Measurements from ENCODE around the gene OPHN1.

OPHN1 gene

DNA sequence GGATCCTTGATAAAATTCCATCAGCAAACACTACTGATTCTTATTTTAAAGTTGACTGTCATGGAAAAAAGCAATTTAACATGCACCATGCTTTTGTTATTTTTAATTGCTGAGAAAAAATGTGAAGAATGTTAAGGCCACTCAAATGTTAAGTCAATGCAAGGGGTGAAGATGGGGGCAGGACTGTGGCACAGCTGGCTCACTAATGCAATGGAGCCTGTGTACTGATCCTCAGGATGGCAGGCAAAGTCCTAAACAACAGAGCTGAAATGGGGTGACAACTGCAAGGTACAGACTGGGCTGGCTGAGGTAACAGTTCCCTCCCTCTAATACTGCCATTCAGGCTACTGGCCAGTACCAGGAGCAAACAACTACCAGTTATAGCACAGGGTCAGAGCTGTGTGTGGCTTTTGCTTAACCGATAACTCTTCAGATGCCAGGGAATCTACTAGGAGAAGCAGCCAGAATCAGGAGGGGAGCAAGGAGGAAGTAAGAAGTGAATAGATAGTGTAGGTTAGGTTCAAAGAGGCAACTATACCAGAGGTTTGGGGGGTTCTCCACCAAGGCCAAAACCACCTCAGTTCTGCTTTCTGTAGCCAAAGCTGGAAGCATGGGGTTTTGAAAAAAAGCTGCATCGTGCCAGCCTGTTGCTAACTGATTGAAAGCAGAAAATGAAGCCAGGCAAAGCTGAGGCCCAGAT, 372.6 kb downstream of the OPHN1 start:
- no peak for DNase-seq (ENCODE audit: low spot score)

- DNase-seq (ENCODE audit: low spot score), result no peak
Measured at GRCh38 chrX:68059469-68059868, 373.8 kb downstream of the OPHN1 start.

- no peak for DNase-seq (ENCODE audit: low spot score)
Measured at GRCh38 chrX:68049466-68049865, 383.8 kb downstream of the OPHN1 start.

GRCh38 chrX:68048774-68049173, 384.5 kb downstream of the OPHN1 start:
- no peak for DNase-seq (ENCODE audit: low spot score)

DNA sequence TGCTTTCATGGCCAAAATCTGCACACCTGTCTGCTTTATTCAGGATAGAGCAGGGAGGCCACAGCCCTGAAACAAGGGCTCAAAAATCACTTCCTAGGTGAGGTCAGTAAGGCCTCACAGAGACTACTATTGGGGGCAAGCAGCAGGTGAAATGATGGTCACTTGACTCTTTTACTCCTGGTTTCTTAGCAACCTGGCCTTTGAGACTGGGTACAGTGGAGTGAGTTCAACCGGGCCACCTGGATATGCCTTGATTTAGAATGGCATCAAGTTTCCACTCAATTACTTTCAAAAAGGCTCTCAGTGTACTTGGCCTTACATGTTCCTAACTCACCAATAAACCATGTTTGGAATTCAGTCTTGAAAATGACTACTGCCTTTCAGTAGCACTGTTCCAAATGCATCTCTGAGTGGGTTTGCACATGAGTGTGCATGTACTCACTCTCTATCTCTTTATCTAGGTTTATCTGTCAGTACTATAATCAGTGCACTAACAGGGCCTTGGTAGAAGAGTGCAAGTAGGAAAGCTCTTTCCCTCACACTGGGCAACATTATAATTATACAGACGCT, 388.2 kb downstream of the OPHN1 start:
- DNase-seq (ENCODE audit: low spot score), result no peak

DNA sequence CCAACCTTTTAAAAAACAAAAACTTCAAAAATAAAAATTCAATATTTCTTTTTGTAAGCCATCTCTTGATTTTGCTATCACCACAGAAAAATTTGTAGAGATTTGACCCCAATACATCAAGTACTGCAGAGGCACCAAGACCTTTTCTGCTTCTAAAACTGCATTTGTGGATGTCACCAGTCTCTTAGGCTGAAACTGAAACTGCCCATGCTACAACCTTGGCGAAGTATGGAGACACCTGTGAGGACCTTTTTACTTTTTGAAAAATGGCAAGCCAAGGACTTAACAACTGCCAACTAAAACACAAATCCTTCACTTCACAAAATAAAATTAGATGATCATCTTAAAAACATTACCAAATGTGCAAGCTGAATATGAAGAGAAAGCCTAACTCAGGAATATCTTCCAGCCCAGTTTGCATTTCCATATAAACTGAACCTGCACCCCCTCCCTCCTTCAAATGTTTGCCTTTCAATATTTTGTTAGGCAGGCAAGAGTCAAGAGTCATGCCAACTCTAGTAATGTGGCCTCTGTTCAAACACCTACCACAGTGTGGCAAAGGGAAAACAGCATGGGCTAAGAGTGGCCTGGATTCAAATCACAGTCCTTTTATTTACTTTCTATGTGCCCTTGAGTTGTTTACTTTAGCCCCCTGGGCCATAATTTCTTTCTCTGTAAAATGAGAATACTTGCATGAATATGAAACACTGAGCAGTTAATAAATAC, 389.4 kb downstream of the OPHN1 start:
- DNase-seq (ENCODE audit: low spot score), result no peak

DNA sequence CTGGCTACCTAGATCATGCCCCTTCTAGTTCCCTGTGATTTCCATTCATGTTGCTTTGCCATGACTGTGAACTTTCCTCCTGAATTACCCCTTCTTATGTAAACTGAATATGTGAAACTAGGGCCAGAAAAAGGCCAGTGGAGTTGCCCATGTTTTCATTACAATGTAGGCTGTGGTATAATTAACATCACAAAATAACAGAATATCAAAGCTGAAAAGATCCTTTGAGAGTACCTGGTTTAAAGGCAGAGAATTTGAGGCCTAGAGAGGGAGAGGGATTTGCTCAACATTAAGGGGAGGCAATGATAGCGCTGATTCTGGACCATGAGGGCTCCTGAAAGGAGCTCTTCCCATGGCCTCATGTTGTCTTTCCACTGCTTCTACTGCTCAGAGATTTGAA, 392.2 kb downstream of the OPHN1 start:
- DNase-seq (ENCODE audit: low spot score), result no peak

DNA sequence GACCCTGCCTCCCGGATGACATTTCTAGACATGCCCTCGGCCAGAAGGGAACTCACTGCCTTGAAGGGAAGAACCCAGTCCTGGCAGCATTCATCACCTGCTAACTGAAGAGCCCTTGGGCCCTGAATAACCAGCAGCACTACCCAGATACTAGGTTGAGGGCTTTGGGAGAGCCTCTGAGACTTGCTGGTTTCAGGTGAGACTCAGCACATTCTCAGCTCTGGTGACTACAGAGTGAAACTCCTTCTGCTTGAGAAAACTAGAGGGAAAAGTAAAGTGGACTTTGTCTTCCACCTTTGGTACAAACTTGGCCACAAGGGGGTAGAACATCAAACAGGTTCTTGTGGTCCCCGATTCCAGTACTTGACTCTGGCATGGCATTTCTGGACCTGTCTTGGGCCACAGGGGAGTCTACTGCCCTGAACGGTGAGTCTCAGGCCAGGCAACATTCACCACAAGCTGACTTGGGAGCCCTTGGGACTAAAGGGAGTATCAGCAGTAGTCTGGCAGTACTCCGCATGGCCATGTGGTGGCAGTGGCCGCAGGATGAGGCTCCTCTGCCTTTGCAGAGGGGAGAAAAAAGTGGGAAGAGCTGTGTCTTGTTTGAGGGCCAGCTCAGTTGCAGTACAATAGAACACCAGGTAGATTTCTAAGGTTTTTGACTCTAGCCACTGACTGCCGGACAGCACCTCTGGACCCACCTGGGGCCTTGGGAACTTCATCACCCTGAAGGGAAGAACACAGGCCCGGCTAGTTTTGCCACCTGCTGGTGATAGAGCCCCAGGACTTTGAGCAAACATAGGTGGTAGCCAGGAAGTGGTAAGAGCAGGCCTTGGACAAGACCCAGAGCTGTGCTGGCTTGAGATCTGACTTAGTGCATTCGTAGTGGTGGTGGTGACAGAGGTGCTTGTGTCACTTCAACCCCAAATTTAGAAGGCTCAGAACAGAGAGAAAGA, 414.8 kb downstream of the OPHN1 start:
- DNase-seq (ENCODE audit: low spot score), result no peak

GRCh38 chrX:67998540-67998939, 434.8 kb downstream of the OPHN1 start:
- no peak for DNase-seq (ENCODE audit: low spot score)
